HL-60 (cell line): ENCODE measurements around the gene CKAP2L.
A peak's percentile ranks its signal among the peaks of the same experiment; 100 is the strongest.
"Not testable (repeated sequence)": the region's sequence is repeated elsewhere in the genome, so short reads cannot be mapped to it uniquely, and the experiment has no call there.

Experiments used
- DNase-seq, 2 experiments: peaks; one replicate each; pipeline ENCODE4 v3.0.0-alpha.2; 2010 to 2020; ENCODE audit warnings: low read depth in 1 of 2, low spot score in 1 of 2
- H3K27ac ChIP-seq: fragments of 250-450 bp; sonication (Bioruptor Pico); replicated peaks from 2 replicates; pipeline ENCODE4 v1.5.1; 2020; ENCODE audit warnings: mild to moderate bottlenecking, moderate library complexity
- H3K27me3 ChIP-seq: fragments of 250-450 bp; sonication (Bioruptor Pico); 2 replicates; pipeline ENCODE4 v1.5.1; 2021; ENCODE audit warnings: mild to moderate bottlenecking, moderate library complexity; ENCODE audit not compliant: insufficient read depth, poor library complexity, severe bottlenecking
- H3K4me3 ChIP-seq: replicated peaks from 2 replicates; pipeline ENCODE4 v1.5.1; 2011; ENCODE audit warnings: mild to moderate bottlenecking, control low read depth, low read length; ENCODE audit not compliant: insufficient read depth
- GABPA ChIP-seq: IDR thresholded peaks from 2 replicates; pipeline ENCODE4 v1.6.1; 2012; ENCODE audit warnings: low read depth
- POLR2AphosphoS5 ChIP-seq: IDR thresholded peaks from 2 replicates; pipeline ENCODE4 v1.6.1; 2012; ENCODE audit warnings: low read depth
- SPI1 ChIP-seq: IDR thresholded peaks from 2 replicates; pipeline ENCODE4 v1.6.1; 2012; ENCODE audit warnings: low read depth, mild to moderate bottlenecking, borderline replicate concordance
- TF ChIP-seq, protein P1 (sequence below): IDR thresholded peaks from one replicate; pipeline ENCODE4 v1.5.1; 2011; ENCODE audit warnings: low read length, control low read depth, inconsistent platforms; ENCODE audit not compliant: insufficient read depth
- TF ChIP-seq, protein P2 (sequence below): IDR thresholded peaks from 2 replicates; pipeline ENCODE4 v1.6.1; 2012; ENCODE audit warnings: low read depth; ENCODE audit not compliant: insufficient replicate concordance

CKAP2L gene

DNA sequence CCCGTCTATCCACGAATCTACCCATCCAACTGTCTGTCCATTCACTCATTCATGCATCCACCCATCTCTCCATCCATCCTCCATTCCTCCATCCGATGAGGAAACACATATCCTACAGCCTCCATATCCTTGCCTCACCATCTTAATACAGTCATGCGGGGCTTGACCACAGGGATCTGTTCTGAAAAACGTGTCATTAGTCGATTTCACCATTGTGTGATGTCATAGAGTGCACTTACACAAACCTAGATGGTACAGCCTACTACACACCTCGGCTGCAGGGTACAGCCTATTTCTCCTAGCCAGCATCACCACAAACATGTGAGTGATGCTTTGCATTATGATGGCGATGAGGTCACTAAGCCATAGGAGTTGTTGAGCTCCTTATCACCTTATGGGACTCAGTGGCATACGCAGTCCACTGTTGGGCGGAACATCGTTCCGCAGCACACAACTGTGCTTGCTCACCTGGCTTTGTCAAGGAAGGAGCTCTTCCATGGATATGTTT, 45.5 kb downstream of the CKAP2L start:
- no peak overlapping the region for H3K4me3 ChIP-seq
- no peak overlapping the region for H3K27ac ChIP-seq
- H3K27me3 ChIP-seq, result no peaks in the 10 kb centered on the region
- peak in 1 of 2 experiments; percentile 51 for DNase-seq
- TF ChIP-seq SPI1 (no peak), POLR2AphosphoS5 (no peak), GABPA (no peak)
- TF ChIP-seq, protein P1, sequence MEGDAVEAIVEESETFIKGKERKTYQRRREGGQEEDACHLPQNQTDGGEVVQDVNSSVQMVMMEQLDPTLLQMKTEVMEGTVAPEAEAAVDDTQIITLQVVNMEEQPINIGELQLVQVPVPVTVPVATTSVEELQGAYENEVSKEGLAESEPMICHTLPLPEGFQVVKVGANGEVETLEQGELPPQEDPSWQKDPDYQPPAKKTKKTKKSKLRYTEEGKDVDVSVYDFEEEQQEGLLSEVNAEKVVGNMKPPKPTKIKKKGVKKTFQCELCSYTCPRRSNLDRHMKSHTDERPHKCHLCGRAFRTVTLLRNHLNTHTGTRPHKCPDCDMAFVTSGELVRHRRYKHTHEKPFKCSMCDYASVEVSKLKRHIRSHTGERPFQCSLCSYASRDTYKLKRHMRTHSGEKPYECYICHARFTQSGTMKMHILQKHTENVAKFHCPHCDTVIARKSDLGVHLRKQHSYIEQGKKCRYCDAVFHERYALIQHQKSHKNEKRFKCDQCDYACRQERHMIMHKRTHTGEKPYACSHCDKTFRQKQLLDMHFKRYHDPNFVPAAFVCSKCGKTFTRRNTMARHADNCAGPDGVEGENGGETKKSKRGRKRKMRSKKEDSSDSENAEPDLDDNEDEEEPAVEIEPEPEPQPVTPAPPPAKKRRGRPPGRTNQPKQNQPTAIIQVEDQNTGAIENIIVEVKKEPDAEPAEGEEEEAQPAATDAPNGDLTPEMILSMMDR, result no peak
- TF ChIP-seq, protein P2, sequence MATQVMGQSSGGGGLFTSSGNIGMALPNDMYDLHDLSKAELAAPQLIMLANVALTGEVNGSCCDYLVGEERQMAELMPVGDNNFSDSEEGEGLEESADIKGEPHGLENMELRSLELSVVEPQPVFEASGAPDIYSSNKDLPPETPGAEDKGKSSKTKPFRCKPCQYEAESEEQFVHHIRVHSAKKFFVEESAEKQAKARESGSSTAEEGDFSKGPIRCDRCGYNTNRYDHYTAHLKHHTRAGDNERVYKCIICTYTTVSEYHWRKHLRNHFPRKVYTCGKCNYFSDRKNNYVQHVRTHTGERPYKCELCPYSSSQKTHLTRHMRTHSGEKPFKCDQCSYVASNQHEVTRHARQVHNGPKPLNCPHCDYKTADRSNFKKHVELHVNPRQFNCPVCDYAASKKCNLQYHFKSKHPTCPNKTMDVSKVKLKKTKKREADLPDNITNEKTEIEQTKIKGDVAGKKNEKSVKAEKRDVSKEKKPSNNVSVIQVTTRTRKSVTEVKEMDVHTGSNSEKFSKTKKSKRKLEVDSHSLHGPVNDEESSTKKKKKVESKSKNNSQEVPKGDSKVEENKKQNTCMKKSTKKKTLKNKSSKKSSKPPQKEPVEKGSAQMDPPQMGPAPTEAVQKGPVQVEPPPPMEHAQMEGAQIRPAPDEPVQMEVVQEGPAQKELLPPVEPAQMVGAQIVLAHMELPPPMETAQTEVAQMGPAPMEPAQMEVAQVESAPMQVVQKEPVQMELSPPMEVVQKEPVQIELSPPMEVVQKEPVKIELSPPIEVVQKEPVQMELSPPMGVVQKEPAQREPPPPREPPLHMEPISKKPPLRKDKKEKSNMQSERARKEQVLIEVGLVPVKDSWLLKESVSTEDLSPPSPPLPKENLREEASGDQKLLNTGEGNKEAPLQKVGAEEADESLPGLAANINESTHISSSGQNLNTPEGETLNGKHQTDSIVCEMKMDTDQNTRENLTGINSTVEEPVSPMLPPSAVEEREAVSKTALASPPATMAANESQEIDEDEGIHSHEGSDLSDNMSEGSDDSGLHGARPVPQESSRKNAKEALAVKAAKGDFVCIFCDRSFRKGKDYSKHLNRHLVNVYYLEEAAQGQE, result no peak

DNA sequence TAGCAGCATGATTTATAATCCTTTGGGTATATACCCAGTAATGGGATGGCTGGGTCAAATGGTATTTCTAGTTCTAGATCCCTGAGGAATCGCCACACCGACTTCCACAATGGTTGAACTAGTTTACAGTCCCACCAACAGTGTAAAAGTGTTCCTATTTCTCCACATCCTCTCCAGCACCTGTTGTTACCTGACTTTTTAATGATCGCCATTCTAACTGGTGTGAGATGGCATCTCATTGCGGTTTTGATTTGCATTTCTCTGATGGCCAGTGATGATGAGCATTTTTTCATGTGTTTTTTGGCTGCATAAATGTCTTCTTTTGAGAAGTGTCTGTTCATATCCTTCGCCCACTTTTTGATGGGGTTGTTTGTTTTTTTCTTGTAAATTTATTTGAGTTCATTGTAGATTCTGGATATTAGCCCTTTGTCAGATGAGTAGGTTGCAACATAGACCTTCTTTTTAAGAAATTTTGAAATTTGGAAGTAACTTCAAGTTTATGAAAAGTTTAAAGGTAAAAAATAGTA, 47.5 kb downstream of the CKAP2L start:
- not testable (repeated sequence) for H3K4me3 ChIP-seq, H3K27me3 ChIP-seq, H3K27ac ChIP-seq, DNase-seq

DNA sequence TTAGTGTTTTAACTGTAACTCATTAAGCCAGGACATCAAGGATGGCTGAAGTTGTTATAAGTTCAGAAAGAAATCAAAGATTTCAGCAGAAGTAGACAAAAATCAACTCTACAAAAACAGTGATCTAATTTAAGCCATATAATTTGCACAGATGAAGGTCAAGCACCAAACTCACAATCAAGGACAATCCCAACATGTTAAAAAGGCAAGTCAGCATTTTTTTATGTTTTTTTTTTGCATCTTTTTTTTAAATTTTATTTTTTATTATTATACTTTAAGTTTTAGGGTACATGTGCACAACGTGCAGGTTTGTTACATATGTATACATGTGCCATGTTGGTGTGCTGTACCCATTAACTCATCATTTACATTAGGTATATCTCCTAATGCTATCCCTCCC, 48.3 kb downstream of the CKAP2L start:
- not testable (repeated sequence) for H3K4me3 ChIP-seq, DNase-seq, H3K27ac ChIP-seq, H3K27me3 ChIP-seq

DNA sequence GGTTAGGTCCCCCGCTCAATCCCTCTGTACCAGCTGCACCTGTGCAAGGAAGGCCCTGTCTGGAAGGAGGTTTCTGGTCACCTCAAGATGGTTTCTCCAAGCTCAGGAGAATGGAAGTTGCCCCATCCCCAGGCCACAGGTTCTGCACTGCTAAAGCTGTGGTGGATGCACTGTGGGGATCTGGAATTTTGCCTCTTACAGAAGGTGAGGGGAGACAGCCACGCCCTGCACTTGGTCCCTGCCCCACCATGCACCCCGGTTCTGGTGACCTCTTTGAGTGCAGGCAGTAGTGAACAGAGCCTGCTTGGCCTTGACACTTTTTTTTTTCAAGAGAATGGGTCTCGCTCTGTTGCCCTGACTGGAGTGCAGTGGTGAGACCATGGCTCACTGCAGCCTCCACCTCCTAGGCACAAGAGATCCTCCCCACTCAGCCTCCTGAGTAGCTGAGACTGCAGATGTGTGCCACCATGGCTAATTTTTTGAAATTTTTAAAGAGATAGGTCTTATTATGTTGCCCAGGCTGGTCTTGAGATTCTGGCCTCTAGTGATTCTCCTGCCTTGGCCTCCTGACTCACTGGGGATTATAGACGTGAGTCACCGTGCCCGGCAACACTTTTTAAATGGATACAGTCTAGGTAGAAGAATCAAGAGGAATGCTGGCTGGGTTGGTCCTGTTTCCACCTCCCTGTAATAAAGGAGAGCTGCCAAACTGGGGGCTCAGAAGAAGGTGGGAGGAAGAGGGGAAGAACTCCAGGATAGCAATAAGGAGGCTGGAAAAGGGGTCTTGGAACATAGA, 49.4 kb downstream of the CKAP2L start:
- Histone ChIP-seq H3K27ac (no peak overlapping the region), H3K4me3 (no peak overlapping the region), H3K27me3 (no peaks in the 10 kb centered on the region)
- TF ChIP-seq, protein P2, result no peak
- TF ChIP-seq, protein P1, result no peak
- TF ChIP-seq SPI1 (no peak), POLR2AphosphoS5 (no peak), GABPA (no peak)
- DNase-seq, result no peak
